CD4-positive, alpha-beta T cell treated with Interleukin-6 for 4 hours (primary cell): ENCODE results near the gene CCL18.
"Not testable (repeated sequence)": the region's sequence is repeated elsewhere in the genome, so short reads cannot be mapped to it uniquely, and the experiment has no call there.

ENCODE experiments used
- DNase-seq: peaks from one replicate; pipeline ENCODE4 v3.0.0-alpha.2; 2020; ENCODE audit warnings: mixed read lengths

The CCL18 gene, protein sequence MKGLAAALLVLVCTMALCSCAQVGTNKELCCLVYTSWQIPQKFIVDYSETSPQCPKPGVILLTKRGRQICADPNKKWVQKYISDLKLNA

DNA sequence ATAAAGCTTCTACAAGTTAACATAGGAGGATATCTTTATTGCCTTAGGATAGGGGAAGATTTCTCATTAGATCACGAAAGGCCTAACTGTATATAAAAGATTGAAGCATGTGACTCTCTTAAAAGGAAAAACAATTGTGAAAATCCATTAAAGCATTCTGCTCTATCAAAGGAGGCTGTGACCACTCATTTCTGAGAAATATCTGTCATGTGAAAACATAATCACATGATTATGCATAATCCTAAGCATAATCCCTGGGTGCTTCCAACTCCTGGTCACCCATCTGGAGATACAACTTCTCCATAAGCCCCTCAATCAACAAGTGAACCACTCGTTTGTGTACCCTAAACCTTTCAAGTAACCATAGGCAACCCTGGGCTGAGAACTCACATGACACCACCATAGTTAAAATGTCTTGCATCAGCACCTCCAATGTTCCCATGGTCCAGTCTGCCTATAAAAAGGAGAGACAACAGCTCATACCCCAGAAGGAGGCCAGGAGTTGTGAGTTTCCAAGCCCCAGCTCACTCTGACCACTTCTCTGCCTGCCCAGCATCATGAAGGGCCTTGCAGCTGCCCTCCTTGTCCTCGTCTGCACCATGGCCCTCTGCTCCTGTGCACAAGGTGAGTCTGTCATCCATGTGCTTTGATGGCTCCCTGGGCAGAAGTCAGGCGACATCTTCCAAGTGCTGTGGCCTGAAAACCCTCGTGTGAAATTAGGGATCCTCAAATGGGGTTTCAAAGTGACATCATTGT lies at the start of gene CCL18:
TSS of gene CCL18 (plus strand) at position 487 of the 756 bp plus-strand sequence. CDS start at position 558, 71 bp downstream.
- no peak for DNase-seq

DNA sequence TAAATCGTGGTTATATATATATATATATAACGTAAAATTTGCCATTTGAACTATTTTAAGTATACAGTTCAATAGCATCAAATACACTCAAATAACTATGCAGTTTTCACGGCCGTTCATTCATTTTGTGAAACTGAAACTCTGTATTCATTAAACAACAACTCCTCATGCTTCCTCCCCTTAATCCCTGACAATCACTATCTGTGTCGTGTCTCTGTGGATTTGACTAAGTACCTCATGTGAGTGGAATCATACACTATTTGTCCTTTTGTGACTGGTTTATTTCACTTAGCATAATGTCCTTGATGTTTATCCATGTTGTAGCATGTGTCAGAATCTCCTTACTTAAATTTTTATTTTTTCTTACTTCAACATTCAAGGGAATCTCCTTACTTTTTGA lies 49.1 kb upstream of the CCL18 start:
- DNase-seq, result no peak

DNA sequence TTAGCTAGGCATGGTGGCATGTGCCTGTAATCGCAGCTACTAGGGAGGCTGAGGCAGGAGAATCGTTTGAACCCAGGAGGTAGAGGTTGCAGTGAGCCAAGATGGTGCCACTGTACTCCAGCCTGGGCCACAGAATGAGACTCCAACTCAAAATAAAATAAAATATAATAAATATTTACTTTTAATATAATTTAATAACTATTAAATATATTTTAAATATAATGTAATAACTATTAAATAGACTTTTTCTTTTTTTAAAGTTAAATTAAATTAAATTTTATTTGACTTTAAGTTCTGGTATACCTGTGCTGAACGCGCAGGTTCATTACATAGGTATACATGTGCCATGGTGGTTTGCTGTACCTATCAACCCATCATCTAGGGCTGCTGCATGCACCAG lies 48.2 kb upstream of the CCL18 start:
- not testable (repeated sequence) for DNase-seq

DNA sequence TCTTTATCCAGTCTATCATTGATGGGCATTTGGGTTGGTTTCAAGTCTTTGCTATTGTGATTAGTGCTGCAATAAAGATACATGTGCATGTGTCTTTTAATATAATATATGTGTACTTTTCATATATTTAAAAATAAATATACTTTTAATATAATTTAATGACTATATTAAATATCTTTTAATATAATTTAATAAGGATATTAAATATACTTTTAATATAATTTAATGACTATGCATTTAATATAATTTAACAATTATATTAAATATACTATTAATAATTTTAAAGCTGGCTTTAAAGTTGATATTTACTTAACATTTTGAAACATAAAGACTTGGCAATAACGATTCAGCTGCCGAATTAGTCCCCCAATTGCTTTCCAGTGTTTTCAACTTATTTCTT lies 47.5 kb upstream of the CCL18 start:
- DNase-seq, result no peak

DNA sequence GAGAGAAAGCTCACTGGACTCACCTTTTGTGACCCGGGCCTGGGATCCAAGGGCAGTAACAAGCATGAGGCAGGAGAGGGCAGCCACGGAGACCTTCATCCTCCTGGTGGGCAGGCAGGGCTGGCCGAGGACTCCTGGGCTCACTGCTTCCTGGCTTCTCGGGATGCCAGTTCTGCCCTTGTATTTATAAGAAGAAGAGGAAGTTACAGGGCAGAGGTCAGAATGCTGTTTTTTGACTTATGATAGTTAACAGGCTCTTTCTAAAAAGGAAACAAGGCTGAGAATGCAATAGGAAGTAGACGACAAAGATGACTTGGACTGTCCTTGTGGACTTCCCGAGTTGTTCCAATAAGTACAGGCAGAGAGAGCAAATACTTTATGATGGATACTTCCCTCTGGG lies 46.3 kb upstream of the CCL18 start, which contains the start of gene CCL23:
TSS of gene CCL23 (minus strand) at position 174 of the 400 bp plus-strand sequence. CDS start at position 99, 75 bp downstream.
- DNase-seq, result no peak

DNA sequence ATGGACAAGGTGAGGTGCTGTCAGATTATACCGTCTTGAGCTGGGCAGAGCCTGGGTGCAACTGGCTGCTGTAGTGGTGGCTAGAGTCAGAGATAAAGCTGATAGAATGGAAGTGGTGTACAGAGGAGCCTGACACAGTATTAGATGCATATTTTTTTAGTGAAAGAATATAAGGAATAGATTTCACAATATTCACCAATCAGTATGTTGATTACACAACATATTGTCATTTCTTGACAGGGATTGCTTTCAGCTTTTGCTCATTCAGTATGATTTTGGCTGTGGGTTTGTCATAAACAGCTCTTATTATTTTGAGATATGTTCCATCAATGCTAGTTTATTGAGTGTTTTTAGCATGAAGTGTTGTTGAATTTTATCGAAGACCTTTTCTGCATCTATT lies 44.6 kb upstream of the CCL18 start:
- DNase-seq, result no peak

DNA sequence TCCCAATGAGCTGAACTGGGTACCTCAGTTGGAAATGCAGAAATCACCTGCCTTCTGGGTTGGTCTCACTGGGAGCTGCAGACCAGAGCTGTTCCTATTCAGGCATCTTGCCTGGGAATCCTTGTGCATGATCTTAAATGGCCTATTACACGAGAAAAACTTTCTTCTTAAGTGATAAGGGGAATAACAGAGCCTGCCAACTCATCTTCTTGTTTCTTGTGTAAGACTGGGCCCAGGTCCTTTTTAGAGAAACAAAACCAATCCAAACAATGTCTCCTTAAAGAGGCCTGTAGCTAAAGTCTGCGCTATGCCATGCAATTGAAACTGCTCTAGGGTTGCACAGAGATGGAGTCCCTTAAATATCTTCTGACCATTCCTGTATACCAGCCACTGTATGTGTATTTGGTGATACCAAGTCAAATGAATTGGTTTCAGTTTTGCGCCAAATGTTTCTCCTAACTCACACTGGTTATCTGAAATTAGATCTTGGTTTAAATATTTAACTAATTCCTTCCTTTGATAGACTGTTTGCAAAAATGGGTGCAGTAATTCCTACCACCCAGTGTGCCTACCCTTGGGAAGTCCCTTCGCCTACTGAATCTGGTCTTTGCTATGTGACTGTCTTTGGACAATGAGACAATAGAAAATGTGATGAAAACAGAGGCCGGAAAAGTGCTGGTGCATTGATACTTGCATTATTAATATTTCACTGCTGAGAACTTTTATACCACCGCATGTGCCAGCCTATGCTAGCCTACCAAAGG lies 39.8 kb upstream of the CCL18 start:
- DNase-seq, result no peak

DNA sequence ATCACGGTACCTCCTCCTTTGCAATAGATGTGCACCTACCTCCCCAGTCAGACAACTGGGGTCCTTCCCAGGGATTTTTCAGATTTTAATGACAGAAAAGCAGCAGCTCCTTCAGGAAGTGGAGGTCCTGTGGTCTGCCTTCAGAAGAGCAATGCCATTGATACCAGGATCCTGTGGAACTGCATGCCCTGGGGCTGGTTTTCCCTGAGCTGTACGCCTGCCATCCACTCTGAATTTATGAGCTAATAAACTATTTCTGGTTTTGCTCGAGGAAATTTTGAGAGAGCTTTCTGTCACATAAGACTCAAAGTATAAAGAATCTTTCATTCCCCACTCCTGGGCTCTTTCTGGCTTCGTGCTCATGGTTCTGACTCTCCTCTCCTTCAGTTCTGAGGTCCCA lies 36.3 kb upstream of the CCL18 start:
- no peak for DNase-seq

DNA sequence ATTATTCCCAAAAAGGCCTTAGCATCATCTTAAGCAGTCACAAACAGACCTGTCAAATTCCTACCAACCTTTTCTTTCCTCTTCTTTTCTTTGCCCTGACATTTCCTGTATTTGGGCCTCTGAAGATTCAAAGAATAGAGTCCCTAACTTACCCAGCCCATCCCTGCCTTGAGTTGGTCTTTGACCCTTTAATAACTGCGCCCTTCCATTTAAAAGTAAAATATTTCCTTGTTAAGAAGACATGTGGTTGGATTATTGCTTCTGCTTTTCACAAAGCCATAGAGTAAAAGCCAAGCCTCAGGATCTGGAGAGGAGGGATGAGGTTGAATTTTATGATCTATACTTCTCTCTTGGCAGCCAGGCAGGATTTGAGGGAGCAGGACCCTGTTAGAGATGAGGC lies 33.1 kb upstream of the CCL18 start:
- DNase-seq, result no peak

DNA sequence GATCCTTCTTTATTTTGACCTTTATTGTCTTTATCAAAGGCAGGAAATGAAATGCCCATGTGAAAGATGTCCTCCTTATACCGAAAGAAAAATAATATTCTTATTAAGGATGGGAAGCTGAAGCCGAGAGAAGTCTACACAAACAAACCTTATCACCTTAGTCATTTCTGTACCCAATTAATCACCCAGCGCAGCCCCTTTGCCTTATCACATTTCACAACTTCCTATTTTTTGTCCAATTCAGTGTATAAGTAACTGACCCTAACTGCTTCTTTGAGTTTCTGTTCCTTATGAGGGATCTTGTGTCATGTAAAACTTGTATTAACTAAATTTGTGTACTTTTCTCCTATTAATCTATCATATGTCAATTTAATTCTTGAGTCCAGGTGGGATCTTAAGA lies 29.9 kb upstream of the CCL18 start:
- no peak for DNase-seq

DNA sequence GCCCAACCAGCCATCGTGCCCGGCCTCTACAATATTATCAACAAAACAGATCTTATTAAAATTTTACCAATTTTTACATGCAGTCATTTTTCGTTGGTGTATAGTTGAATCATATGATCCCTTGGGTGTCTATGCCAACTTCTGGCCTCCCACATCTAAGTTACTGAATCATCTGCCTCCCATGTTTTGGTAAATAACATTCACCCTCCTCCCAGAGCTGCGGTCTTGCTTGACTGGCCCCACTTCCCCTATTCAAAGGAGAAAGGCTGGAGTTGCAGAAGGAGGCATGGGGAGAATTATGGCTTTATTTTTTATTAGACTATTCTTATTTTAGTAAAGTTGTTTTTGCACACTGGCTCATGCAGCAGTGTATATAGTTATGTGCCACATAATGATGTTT lies 27.8 kb upstream of the CCL18 start:
- no peak for DNase-seq

DNA sequence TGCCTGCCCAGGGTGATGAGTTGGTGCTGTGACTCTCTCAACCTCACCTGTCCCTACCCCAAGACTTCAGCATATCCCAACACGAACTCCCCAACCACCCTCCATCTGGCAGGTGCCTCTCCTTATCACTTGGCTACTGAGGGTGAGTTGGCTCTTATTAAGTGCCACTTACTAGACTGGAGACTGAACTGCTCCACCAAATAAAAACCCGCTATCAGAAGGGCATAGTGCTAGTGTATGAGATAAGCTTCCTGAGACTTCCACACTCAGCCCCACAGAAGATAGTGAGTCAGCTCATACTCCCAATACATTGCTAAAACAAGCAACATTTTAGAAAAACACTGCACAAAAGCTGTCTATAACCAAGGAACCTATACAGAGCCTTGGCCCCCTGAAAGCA lies 16.0 kb upstream of the CCL18 start:
- no peak for DNase-seq

DNA sequence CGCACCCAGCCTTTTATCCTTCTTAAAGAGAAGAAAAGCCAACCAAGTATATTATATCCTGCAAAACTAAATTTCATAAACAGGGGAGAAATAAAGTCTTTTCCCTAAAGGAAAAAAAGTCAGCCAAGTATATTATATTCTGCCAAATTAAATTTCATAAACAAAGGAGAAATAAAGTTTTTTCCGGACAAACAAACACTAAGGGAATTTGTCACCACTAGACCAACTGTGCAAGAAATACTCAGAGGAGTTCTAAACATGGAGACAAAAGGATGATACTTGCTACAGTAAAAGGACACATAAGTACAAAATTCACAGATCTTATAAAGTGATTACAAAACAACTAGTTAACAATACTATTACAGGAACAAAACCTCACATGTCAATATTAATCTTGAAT lies 14.4 kb upstream of the CCL18 start:
- DNase-seq, result no peak

DNA sequence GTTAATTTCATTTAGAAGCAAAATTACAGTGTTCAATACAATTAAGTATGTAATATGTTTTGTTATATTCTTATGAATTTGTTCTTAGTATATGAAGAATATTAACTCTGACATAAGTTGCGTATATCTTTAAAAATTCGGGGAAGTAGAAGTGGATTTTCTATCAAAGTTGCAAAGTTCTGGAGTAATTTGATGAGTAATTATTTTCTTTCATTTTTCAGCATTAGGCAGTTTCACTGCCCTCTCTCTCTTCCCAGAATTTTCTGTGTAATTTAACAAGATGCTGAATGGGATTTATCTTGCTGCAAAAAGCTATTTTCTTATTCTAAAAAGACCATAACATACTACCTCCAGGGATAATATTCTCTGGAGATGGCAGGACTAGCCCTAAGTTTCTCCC lies 8.9 kb upstream of the CCL18 start:
- DNase-seq, result no peak

DNA sequence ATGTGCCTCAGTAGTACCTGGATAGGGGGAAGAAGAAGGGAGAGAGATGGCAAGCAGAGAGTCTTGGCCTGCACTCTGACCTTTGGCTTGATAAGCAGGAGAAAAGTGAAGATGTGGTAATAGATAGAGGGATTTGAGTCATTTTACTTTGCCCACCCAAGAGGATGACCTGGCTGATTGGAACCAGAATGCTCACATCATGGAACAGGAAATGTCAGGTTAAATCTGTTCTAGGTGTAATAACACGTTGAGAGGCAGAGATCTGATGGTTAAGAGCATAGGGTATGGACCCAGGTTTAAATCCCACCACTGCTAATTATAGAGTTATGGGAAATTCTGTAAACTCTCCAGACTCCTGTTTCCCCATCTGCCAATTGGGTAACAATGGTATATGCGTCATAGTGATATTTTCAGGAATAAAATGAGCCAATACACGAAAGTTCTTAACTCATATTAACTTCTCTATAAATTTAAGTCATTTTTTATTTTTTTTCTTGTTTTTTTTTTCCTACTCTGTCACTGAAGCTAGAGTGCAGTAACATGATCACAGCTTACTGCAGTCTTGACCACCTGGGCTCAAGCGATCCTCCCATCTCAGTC lies 8.1 kb upstream of the CCL18 start:
- DNase-seq, result no peak

DNA sequence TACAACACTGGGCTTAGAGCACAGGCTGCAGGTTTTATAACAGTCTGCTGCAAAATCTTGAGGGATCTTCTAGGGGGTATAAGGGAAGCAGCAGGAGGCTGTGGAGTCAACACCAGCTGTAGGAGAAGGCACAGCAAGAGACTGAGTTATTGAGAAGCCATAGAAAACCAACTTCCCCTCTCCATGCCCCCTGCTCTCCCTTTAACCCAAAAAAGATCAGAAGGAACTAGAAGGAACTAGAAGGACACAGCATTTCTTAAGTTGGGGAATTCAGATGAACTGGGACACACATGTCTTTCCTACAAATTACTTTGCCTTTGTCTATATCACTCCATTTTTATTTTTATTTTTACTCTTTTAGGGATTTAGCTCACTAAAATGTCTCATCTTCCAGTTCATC lies 6.2 kb upstream of the CCL18 start:
- DNase-seq, result no peak

DNA sequence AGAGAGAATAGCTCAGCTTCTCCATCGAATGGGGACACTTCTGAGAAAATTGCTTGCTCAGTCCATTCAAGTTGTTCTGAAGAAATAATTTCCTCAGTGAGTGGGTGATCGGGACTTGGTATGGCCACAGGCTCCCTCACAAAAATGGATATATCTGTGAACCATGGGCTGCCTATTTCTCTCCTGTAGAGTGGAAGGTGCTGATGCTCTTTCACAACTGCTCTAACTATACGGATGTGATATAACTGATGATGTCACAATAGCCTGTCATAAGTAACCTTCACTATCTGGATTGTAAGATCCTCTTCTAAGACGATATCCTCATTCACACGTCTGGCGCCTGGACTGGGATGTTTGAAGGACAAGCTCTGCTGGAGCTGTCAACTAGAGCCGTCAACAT lies 4.7 kb upstream of the CCL18 start:
- no peak for DNase-seq

DNA sequence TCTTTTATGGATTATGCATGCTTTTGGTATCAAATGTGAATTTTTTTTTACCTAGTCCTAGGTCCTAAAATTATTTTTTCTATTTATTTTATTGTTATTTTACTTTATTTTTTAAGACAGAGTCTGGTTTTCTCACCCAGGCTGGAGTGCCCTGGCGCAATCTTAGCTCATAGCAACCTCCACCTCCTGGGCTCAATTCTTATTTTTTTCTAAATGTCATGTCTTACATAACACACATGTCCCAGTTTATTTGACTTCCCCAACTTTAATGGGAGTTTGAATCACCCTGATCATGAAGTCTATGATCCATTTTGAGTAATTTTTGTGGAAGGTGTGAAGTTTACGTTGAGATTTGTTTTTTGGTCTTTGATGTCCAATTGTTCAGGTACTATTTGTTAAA lies 3.3 kb upstream of the CCL18 start:
- no peak for DNase-seq

DNA sequence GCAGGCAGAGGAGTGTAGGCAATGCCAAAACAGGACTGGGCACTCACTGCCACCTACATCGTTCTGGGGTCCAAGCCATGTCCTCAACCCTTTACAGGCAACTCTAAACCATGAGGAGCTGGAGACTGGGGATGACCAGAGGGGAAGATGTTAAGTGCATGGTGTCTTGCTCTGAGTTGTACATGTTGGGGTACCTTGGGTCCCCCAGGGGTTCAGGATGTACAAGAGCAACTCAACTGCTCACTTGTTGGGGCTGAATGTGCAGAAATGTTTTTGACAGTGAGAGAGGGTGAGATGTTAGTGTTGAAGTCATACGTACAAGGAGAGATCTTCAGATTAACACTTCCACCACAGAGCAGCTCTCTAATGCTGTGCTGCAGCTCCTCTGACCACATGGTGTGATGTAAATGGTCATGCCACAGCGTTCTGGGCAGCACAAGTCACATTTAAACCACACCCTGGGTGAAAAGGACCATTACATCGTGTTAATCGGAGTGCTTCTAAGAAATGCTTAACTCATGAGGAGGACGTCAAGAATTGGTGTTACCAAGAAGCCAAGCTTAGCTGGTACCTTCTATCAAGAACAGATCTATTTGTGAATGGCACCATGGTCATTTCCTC lies 2.4 kb downstream of the CCL18 start:
- no peak for DNase-seq

DNA sequence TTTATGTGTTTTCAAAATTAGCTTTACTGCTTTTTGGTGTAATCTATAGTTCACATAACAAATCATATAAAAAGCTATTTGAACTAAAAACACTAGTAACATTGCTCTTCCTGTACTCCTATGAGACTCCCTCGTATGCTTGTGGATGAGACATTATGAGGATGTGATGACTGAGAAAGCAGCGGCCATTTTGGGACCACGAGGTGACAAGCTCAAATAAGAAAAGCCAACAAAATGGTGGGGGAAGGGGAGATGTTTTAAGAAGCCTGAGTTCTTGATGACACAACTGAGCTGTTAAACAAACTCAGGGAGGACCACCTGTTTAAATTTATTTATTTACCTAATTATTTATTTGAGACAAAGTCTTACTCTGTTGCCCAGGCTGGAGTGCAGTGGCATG lies 4.5 kb downstream of the CCL18 start:
- DNase-seq, result no peak

DNA sequence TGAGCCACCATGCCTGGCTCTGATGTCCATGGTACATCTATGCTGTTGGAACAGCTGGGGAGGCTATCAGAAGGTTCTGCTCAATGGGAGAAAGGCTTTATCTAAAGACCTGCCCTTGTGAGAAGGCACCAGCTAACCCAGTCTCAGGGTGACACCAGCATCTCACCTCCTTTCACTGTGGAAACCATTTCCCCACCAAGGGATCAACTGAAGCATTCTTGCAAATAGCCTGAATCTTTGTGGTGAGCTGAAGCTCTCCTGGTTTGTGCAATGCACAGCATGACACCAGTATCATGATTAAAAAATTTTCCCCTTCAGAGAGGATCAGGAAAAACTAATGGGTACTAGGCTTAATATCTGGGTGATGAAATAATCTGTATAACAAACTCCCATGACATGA lies 5.1 kb downstream of the CCL18 start:
- DNase-seq, result no peak

DNA sequence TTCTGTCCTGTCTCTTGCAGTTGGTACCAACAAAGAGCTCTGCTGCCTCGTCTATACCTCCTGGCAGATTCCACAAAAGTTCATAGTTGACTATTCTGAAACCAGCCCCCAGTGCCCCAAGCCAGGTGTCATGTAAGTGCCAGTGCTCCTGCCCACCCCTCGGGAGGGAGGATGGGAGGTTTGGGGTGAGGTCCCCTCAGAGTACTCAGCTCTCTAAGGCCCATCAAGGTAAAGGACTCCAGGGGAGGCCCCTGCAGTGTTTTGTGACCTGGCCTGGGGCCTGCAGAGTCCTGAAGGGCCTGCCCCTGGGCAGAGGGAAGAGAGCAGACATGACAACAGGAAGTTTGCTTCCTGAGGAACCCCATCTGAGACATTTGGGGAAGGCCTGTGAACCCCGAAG lies 6.4 kb downstream of the CCL18 start:
- no peak for DNase-seq

DNA sequence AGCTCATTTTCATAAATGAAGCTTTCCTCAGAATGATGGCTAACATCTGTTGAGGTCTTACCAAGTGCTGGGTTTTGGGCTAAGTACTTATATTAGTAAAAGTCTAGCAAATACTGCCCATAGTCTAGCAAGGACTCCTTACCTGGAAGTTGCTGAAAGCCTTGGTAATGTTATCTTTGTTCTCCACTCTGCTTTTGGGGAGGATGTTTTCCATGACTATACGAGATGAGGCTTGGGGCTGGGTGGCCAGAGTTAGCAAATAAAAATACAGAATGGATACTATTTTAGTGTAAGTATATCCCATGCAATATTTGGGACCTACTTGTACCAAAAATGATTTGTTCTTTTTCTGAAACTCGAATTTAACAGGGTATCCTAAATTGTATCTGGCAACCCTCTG lies 7.7 kb downstream of the CCL18 start:
- DNase-seq, result no peak
